K562 (cell line): ENCODE measurements around the gene TBXA2R. TPM values are rescaled to one million over a fixed set of nuclear protein-coding genes. Genes with fewer than 3 reads are reported as not detected.

Experiments used
- ARID2 ChIP-seq: fragments of 450-650 bp; IDR thresholded peaks from 2 replicates; pipeline ENCODE4 v1.6.1; 2017; ENCODE audit warnings: antibody characterized with exemption, mild to moderate bottlenecking
- DPF2 ChIP-seq: fragments of 450-650 bp; IDR thresholded peaks from 2 replicates; pipeline ENCODE4 v1.6.1; 2016
- FOXP1 ChIP-seq: sonication (generic); formaldehyde crosslinking; IDR thresholded peaks from 2 replicates; pipeline ENCODE4 v1.8.0; 2022; ENCODE audit warnings: mild to moderate bottlenecking, missing genetic modification reagents
- PHB2 ChIP-seq: fragments of 450-650 bp; IDR thresholded peaks from 2 replicates; pipeline ENCODE4 v1.6.1; 2017; ENCODE audit warnings: low read depth
- PTTG1 ChIP-seq: fragments of 450-650 bp; IDR thresholded peaks from 2 replicates; pipeline ENCODE4 v1.6.1; 2016; ENCODE audit warnings: low read depth, mild to moderate bottlenecking, missing genetic modification characterization, missing compliant biosample characterization
- TRIM24 ChIP-seq, 2 experiments: fragments of 450-650 bp; IDR thresholded peaks; 2 replicates each; pipeline ENCODE4 v1.6.1; 2016
- ZNF583 ChIP-seq: fragments of 250-450 bp; sonication (Bioruptor Pico); IDR thresholded peaks from 2 replicates; pipeline ENCODE4 v1.4.0; 2020
- polyA plus RNA-seq, 8 experiments: library from polyadenylated mRNA; depleted of rRNA in 4 of 8; stranded (reverse) in 5 of 8; unstranded in 3 of 8; fragments of >200 nt; fragmentation: Nextera tagmentation in 2 of 8; fragmentation: Illumina TruSeq in 1 of 8; extraction: Ambion mirVana in 2 of 8; extraction: Trizol in 1 of 8; gene quantifications; 2 replicates each; pipeline versions ENCODE4 v1.2.1 to v1.2.3, GENCODE V29; 2011 to 2014; ENCODE audit warnings: inconsistent platforms in 1 of 8, missing spikeins in 1 of 8
- total RNA-seq, 7 experiments: library from RNA; depleted of rRNA in 6 of 7; stranded (reverse); fragments of >200 nt in 6 of 7; fragmentation: Illumina TruSeq in 2 of 7; extraction: Trizol in 2 of 7; gene quantifications; 2 replicates each; pipeline versions ENCODE4 v1.2.1 to v1.2.3, GENCODE V29; 2011 to 2021; ENCODE audit warnings: low replicate concordance in 1 of 7
- TF ChIP-seq, protein P1 (sequence below): fragments of 450-650 bp; IDR thresholded peaks from 2 replicates; pipeline ENCODE4 v1.7.1; 2018; ENCODE audit warnings: mild to moderate bottlenecking, low read depth; ENCODE audit not compliant: partially characterized antibody
- TF ChIP-seq, protein P2 (sequence below): fragments of 450-650 bp; IDR thresholded peaks from 2 replicates; pipeline ENCODE4 v1.6.1; 2016; ENCODE audit warnings: low read depth
- TF ChIP-seq, protein P3 (sequence below): fragments of 450-650 bp; IDR thresholded peaks from 2 replicates; pipeline ENCODE4 v1.6.1; 2016
- TF ChIP-seq, protein P4 (sequence below): fragments of 450-650 bp; IDR thresholded peaks from 2 replicates; pipeline ENCODE4 v1.6.1; 2016; ENCODE audit warnings: borderline replicate concordance
- TF ChIP-seq, protein P5 (sequence below): fragments of 450-650 bp; formaldehyde crosslinking; IDR thresholded peaks from 2 replicates; pipeline ENCODE4 v1.4.0; 2020; ENCODE audit warnings: mild to moderate bottlenecking, mixed read lengths

Gene TBXA2R
- total and polyA plus RNA-seq, 9 of the 15 experiments (the other 6 are each of a cell fraction or from before 2014, with no cell fraction given), result 1.5 to 24.0 (median 2.8) TPM

DNA sequence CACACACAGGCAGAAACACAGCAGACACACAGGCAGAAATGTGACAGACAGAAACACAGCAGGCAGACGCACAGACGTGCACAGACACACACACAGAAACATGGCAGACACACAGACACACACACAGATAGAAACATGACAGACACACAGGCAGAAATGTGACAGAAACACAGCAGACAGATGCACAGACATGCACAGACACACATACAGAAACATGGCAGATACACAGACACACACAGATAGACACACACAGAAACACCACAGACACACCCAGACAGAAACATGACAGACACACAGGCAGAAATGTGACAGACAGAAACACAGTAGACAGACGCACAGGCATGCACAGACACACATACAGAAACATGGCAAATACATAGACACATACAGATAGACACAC lies 1.3 kb downstream of the TBXA2R start (continued):
- TF ChIP-seq, protein P1, sequence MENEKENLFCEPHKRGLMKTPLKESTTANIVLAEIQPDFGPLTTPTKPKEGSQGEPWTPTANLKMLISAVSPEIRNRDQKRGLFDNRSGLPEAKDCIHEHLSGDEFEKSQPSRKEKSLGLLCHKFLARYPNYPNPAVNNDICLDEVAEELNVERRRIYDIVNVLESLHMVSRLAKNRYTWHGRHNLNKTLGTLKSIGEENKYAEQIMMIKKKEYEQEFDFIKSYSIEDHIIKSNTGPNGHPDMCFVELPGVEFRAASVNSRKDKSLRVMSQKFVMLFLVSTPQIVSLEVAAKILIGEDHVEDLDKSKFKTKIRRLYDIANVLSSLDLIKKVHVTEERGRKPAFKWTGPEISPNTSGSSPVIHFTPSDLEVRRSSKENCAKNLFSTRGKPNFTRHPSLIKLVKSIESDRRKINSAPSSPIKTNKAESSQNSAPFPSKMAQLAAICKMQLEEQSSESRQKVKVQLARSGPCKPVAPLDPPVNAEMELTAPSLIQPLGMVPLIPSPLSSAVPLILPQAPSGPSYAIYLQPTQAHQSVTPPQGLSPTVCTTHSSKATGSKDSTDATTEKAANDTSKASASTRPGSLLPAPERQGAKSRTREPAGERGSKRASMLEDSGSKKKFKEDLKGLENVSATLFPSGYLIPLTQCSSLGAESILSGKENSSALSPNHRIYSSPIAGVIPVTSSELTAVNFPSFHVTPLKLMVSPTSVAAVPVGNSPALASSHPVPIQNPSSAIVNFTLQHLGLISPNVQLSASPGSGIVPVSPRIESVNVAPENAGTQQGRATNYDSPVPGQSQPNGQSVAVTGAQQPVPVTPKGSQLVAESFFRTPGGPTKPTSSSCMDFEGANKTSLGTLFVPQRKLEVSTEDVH, result peak; percentile 5
- TF ChIP-seq, protein P2, sequence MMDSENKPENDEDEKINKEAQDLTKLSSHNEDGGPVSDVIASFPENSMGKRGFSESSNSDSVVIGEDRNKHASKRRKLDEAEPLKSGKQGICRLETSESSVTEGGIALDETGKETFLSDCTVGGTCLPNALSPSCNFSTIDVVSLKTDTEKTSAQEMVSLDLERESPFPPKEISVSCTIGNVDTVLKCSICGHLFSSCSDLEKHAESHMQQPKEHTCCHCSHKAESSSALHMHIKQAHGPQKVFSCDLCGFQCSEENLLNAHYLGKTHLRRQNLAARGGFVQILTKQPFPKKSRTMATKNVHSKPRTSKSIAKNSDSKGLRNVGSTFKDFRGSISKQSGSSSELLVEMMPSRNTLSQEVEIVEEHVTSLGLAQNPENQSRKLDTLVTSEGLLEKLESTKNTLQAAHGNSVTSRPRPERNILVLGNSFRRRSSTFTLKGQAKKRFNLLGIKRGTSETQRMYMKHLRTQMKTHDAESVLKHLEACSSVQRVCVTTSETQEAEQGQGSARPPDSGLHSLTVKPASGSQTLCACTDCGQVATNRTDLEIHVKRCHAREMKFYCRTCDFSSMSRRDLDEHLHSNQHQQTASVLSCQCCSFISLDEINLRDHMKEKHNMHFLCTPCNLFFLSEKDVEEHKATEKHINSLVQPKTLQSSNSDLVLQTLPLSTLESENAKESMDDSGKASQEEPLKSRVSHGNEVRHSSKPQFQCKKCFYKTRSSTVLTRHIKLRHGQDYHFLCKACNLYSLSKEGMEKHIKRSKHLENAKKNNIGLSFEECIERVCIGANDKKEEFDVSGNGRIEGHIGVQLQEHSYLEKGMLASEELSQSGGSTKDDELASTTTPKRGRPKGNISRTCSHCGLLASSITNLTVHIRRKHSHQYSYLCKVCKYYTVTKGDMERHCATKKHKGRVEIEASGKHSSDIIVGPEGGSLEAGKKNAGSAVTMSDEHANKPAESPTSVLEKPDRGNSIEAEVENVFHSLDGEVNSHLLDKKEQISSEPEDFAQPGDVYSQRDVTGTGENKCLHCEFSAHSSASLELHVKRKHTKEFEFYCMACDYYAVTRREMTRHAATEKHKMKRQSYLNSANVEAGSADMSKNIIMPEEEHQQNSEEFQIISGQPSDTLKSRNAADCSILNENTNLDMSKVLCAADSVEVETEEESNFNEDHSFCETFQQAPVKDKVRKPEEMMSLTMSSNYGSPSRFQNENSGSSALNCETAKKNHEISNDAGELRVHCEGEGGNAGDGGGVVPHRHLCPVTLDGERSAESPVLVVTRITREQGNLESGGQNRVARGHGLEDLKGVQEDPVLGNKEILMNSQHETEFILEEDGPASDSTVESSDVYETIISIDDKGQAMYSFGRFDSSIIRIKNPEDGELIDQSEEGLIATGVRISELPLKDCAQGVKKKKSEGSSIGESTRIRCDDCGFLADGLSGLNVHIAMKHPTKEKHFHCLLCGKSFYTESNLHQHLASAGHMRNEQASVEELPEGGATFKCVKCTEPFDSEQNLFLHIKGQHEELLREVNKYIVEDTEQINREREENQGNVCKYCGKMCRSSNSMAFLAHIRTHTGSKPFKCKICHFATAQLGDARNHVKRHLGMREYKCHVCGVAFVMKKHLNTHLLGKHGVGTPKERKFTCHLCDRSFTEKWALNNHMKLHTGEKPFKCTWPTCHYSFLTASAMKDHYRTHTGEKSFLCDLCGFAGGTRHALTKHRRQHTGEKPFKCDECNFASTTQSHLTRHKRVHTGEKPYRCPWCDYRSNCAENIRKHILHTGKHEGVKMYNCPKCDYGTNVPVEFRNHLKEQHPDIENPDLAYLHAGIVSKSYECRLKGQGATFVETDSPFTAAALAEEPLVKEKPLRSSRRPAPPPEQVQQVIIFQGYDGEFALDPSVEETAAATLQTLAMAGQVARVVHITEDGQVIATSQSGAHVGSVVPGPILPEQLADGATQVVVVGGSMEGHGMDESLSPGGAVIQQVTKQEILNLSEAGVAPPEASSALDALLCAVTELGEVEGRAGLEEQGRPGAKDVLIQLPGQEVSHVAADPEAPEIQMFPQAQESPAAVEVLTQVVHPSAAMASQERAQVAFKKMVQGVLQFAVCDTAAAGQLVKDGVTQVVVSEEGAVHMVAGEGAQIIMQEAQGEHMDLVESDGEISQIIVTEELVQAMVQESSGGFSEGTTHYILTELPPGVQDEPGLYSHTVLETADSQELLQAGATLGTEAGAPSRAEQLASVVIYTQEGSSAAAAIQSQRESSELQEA, result 0 out of 2 replicates have a peak, but pooled peaks have one; percentile 9
- 0 out of 4 replicates have a peak, but pooled peaks of 1 of the 2 experiments have one; percentile 18 for TF ChIP-seq TRIM24 (IDR thresholded peaks at IDR 0.05)
- TF ChIP-seq, protein P3, sequence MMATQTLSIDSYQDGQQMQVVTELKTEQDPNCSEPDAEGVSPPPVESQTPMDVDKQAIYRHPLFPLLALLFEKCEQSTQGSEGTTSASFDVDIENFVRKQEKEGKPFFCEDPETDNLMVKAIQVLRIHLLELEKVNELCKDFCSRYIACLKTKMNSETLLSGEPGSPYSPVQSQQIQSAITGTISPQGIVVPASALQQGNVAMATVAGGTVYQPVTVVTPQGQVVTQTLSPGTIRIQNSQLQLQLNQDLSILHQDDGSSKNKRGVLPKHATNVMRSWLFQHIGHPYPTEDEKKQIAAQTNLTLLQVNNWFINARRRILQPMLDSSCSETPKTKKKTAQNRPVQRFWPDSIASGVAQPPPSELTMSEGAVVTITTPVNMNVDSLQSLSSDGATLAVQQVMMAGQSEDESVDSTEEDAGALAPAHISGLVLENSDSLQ, result peak; percentile 61
- TF ChIP-seq DPF2, result 0 out of 2 replicates have a peak, but pooled peaks have one; percentile 37
- peak; percentile 11; the same call in 1 of the 2 replicates for TF ChIP-seq ARID2
- TF ChIP-seq, protein P4, sequence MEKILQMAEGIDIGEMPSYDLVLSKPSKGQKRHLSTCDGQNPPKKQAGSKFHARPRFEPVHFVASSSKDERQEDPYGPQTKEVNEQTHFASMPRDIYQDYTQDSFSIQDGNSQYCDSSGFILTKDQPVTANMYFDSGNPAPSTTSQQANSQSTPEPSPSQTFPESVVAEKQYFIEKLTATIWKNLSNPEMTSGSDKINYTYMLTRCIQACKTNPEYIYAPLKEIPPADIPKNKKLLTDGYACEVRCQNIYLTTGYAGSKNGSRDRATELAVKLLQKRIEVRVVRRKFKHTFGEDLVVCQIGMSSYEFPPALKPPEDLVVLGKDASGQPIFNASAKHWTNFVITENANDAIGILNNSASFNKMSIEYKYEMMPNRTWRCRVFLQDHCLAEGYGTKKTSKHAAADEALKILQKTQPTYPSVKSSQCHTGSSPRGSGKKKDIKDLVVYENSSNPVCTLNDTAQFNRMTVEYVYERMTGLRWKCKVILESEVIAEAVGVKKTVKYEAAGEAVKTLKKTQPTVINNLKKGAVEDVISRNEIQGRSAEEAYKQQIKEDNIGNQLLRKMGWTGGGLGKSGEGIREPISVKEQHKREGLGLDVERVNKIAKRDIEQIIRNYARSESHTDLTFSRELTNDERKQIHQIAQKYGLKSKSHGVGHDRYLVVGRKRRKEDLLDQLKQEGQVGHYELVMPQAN, result peak; percentile 71
- peak; percentile 21; the same call in 1 of the 2 replicates for TF ChIP-seq PHB2
- no peak for TF ChIP-seq PTTG1 (tag)
- no peak for TF ChIP-seq ZNF583 (CRISPR knock-in tag)
- no peak for TF ChIP-seq FOXP1 (CRISPR knock-in tag)
- TF ChIP-seq, protein P5, sequence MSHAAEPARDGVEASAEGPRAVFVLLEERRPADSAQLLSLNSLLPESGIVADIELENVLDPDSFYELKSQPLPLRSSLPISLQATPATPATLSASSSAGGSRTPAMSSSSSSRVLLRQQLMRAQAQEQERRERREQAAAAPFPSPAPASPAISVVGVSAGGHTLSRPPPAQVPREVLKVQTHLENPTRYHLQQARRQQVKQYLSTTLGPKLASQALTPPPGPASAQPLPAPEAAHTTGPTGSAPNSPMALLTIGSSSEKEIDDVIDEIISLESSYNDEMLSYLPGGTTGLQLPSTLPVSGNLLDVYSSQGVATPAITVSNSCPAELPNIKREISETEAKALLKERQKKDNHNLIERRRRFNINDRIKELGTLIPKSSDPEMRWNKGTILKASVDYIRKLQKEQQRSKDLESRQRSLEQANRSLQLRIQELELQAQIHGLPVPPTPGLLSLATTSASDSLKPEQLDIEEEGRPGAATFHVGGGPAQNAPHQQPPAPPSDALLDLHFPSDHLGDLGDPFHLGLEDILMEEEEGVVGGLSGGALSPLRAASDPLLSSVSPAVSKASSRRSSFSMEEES (CRISPR knock-in tag), result no peak
